GM19025 (cell line): ENCODE data around the gene P4HA2.

Source experiments
- ATAC-seq: cut with Tn5 transposase; IDR thresholded peaks from one replicate; pipeline ENCODE4 v1.9.1; 2021; ENCODE audit warnings: mild to moderate bottlenecking, low read depth, moderate library complexity; ENCODE audit not compliant: unreplicated experiment

The P4HA2 gene

DNA sequence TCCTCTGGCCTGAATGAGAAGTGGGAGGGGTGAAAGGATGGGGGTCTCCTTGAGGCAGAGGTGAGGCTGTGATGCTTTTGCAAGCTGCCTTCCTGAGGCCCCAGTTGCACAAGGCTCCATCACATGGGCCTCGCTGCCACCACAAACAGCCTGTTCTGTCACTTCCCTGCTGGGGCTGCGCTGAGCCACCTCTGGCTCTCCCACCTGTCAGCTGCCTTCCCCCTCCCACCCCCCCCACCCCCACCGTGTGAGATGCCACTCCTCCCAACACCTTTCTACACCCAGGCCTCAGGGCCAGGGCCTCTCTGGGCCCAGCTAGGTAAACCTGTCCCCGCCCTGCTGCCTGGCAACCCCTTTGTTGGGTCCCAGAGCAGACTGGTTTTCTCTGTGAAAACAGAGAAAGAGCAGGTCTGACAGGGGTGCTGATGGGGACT lies 25.4 kb upstream of the P4HA2 start:
- ATAC-seq: no peak

DNA sequence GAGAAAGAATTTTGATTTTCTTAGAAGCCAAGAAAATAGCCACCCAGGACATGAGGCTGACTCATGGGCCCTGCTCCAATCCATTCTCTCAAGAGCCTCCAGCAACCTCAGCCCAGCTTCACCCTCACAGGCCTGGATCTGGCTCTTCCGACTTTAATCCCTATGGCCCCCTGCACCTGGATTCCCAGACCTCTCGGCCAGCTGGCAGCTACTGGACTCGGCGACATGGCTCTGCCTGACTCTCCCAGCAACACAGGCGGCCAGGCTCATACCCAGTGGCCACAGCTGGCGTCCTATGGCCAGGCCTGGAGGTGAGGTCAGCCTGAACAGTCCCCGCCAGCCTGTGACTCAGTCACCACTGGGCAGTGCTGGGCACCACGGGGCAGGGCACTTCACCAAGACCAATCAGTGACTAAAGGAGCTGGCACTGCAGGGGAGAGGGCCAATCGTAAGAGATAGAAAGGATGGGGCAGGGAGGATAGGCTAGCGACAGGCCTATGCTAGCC lies 23.6 kb upstream of the P4HA2 start:
- ATAC-seq: no peak

- no peak for ATAC-seq
Measured at GRCh38 chr5:132250547-132250946, 22.9 kb upstream of the P4HA2 start.

GRCh38 chr5:132246806-132247205 lies 19.2 kb upstream of the P4HA2 start:
- no peak for ATAC-seq

DNA sequence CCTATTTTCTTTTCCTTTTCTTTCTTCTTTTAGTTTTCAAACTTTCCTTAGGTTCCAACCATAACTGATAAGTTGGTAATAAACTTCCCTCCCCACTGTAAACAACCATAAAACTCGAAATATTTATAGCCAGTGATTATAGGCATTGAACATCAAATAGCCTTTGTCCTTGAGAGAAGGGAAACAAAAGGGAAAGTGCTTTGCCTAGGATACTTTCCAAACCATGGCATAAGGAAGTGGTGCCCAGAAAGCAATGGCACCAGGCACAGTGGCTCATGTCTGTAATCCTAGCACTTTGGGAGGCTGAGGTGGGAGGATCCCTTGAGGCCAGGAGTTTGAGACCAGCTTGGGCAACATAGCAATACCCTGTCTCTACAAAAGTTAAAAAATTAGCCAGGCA lies 17.9 kb upstream of the P4HA2 start:
- ATAC-seq: no peak

DNA sequence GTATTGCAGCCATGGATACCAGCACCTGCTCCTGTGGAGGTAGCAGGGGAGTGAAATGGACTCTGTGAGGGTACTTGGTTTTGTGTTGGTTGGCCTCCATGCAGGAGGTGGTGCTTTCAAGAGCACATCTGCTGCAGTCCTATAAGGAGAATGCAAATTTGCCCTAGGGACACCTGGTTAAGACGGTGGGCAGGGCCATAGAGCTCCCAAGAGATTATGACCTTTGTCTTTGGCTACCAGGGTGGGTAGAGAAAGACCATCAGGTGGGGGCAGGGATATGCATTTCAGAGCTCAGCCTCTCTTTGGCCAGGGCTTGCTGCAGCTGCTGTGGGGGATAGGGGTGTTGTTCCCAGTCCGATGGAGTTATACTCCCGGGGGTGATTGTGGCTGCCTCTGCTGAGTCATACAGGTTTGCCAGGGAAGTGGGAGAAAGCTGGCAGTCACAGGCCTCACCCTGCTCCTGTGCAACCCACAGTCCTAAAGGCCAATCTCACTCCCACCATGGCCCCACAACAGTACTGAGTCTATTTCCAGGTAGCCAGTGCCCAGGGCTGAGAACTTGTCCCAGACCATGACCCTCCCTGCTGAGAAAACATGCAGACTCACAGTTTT lies 15.8 kb upstream of the P4HA2 start:
- no peak for ATAC-seq

GRCh38 chr5:132239776-132240175 lies 12.1 kb upstream of the P4HA2 start:
- no peak for ATAC-seq

DNA sequence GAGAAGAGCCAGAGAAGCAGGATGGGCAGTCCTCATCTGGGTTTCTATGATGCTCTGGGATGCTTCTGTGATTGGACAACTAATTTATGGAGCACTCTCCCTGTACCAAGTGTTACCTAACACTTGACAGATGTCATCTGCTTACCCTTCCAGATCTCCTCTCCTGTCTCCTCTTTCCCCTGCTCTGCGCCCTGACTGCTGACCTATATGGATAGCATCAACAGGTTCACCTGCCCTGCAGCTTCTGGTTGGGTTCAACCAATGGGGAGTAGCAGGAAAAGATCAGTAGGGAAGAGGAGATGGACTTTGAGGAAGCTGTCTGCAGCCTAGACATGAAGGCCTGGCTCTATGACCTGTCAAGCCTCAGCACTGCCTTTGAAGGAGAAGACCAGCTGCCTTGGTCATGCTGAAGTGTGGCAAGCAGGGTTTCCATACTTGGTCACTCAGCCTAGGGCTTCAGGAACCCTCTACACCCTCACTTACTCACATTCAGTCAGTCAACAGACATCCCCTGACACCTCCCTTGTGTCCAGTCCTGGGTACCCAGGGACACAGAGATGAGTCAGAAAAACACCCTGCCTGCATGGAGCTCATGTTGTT lies 11.3 kb upstream of the P4HA2 start:
- ATAC-seq: no peak

DNA sequence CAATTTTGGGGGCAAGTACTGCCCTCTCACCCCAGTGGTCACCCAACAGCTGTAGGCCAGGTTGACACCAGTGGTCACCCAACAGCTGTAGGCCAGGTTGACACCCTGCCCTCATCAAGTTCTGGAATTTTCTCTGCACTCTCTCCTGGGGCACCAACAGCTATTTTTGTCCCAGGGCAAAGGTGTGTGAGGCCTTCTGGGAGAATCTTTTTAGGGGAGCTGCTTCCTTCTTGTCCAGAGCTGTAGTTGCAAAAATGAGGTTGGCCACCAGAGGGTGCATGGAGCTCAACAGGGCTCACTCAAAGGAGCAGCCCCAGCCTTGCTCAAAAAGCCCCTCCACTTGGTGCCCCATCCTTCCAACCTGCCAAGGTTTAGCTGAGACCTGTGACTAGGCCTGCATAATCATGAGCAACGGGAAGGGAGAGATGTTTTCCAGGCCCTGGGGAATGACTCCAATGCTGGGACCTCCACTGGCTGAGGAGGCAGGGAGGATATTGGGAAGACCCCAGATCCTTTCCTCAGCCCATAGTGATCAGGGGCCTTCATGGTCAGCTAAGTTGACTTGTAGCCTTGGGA lies 10.6 kb upstream of the P4HA2 start:
- ATAC-seq: no peak

GRCh38 chr5:132237670-132238069 lies 10.0 kb upstream of the P4HA2 start:
- no peak for ATAC-seq

DNA sequence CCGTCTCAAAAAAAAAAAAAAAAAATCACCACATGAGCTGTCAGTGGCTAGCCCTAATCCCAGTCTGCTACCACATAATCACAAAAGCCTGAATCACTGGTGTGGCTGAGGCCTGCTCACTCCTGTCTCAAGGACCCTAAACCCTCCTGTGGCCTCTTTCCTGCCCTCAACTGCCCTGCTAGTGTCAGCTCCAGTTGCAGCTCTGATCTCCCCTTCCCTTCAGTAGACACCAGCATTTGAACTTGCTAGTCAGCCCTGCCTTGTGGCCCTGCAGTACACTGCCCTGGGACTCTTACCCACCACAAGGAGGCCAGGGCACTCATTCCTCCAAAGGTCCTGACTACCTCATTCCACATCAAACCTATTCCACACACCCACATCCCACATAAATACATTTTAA lies 9.5 kb upstream of the P4HA2 start:
- no peak for ATAC-seq

- no peak for ATAC-seq
Measured at GRCh38 chr5:132235340-132235739, 7.7 kb upstream of the P4HA2 start.

- no peak for ATAC-seq
Measured at GRCh38 chr5:132234684-132235062, 7.0 kb upstream of the P4HA2 start.

- ATAC-seq: no peak
Measured at GRCh38 chr5:132233811-132234683, 6.4 kb upstream of the P4HA2 start.

DNA sequence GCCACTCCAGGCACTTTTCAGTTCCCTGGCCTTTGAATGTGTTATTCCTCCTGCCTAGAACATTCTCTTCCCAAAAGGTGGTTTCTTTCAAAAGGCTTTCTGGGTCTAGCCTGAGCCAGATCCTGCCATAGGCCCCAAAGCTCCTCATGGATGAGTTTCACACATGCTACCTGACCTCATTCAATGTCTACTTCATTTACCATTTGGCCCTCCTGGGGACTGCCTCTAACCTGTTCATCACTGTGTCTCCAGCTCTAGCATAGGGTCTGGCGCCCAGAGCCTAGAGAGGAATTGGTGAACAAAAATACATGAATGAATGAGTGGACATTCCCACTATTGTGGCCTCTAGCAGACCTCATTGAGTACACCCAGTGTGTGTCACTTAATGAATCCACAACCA lies 5.4 kb upstream of the P4HA2 start:
- ATAC-seq: no peak

DNA sequence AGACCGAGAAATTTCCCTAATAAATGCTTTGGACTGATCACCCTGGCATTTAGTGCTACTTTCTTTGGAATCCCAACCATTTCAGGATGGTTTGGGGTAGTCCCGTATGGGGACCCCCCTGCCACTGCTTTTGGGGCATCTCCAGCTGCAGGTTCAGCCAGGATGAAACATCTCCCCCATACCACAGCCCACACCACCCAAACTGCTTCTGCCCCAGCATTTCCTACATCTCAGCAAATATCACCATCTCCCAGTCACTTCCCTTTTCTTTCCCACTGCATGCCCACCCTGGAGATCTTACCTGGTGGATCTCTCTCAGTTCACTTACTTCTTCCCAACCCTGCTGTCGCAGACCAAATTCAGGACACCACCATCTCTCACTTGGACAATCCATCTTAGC lies 4.8 kb upstream of the P4HA2 start:
- ATAC-seq: no peak

DNA sequence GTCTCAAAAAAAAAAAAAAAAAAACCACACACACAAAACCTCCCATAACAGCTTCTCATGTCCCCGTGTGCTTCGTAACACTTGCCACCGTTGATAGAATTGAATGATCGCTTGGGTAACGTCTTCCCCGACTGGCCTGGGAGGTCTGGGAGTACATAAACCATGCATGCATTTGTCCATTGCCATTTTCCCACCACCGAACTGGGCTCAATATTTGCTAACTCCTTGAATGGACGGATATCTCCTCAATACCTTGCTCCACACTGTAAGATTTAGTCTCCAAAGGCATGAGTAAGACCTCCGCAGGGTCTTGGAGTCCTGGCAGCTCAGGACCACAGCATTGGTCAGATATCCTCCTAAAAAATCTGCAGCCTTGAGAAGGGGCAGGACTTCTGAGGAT lies 3.2 kb upstream of the P4HA2 start:
- no peak for ATAC-seq

DNA sequence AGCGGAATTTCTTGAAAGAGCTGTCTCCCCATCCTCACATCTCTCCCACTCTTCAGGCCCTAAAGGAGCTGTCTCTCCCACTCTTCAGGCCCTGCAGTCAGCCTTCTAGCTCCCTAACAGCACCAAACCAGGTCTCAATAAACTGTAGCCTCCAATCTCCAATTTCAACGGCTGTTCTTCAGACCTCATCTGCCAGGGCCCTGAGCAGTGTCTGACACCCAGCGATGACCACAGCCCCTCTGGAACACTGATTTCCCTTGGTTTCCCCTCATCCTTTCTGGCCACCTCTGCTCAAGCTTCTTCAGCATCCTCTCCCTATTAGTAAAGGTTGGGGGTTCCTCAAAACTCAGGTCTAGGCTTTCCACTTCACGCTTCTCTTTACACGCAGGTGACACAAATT lies 1.6 kb upstream of the P4HA2 start:
- ATAC-seq: no peak

DNA sequence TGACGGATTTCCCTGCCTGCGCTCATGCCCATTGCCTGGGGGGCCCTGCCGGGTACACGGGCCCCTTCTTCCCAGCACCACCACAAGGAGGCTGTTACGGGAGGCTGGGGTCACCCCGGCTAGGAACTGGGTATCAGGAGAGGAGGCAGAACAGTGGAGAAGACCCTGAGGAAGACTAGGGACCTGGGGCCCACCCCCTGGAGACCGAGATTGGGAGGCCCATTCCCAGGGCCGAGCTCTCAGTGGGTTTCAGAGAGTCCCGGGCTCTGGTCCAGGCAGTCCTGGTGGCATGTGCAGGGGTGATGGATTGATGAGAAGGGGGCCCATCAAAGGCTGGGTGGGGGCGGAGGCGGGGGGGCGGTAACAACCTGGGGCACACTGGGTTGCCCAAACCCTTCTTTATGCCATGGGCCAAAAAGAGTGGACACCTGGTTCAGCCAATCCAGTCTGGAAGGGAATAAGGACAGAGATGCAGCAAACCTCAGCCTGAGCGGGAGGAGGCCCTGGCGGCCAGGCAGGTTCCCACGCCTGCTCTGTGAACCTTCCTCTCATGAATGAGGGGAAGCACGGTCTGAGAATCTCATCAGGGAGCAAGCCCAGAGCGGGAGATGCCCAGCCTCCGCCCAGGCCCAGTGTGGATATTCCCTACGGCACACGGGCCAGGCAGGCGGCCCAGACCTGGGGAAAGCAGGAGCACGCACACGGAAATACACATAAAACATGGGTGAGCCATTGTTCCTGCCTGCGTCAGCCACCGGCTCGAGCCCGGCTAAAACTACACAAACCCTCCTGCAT lies 785 bp upstream of the P4HA2 start:
- ATAC-seq: no peak

DNA sequence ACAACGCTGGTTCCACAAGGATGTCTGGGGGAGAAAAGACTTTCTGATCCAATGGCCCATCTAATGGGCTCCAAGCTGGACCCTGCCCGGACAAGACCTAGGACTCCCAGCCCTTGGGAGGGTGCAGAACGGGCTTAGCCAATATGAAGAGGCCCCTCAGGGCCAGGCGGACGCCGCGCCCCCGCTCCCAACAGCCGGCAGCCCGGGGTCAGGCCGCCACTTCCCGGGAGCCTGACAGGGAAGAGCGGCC lies 493 bp downstream of the P4HA2 start:
- no peak for ATAC-seq
